ENCODE results near the gene C19orf44.

- TF ChIP-seq ZNF274 (IDR thresholded peaks at IDR 0.05; ENCODE audit: low read depth, low read length): no peak
- TF ChIP-seq SUZ12 (IDR thresholded peaks at IDR 0.05; ENCODE audit: extremely low read depth, insufficient read depth, insufficient read length): no peak
These were observed 73.6 kb downstream of the C19orf44 start for GRCh38 chr19:16569609-16570320.

Data from NT2/D1 (cell line).